SW480 (cell line): ENCODE results near the gene BMF.
"Not testable (repeated sequence)": the region's sequence is repeated elsewhere in the genome, so short reads cannot be mapped to it uniquely, and the experiment has no call there.

Source experiments
- DNase-seq: peaks from one replicate; pipeline ENCODE4 v3.0.0-alpha.2; 2016; ENCODE audit warnings: low spot score

Gene BMF

GRCh38 chr15:40108855-40109735 lies at the start of gene BMF:
TSS of gene BMF (minus strand) at chr15:40108879. CDS start at chr15:40106086, 2,793 bp downstream.
- DNase-seq: peak; percentile 93

GRCh38 chr15:40157778-40158447 lies 49.2 kb upstream of the BMF start:
- no peak for DNase-seq

GRCh38 chr15:40155270-40155910 lies 46.7 kb upstream of the BMF start:
- DNase-seq: no peak

- not testable (repeated sequence) for DNase-seq
Observed at GRCh38 chr15:40154821-40155220, 46.1 kb upstream of the BMF start.

- no peak for DNase-seq
Observed at GRCh38 chr15:40151991-40152390, 43.3 kb upstream of the BMF start.

GRCh38 chr15:40151499-40151898 lies 42.8 kb upstream of the BMF start:
- DNase-seq: no peak

GRCh38 chr15:40150163-40150925 lies 41.7 kb upstream of the BMF start:
- DNase-seq: peak; percentile 82

- DNase-seq: no peak
Observed at GRCh38 chr15:40149339-40149738, 40.7 kb upstream of the BMF start.

- DNase-seq: peak; percentile 37
Observed at GRCh38 chr15:40146037-40146436, 37.4 kb upstream of the BMF start.

- DNase-seq: no peak
Observed at GRCh38 chr15:40142428-40142827, 33.7 kb upstream of the BMF start.

GRCh38 chr15:40138201-40138570 lies 29.5 kb upstream of the BMF start:
- not testable (repeated sequence) for DNase-seq

GRCh38 chr15:40137303-40138200 lies 28.9 kb upstream of the BMF start:
- DNase-seq: no peak

- DNase-seq: no peak
Observed at GRCh38 chr15:40136470-40137302, 28.0 kb upstream of the BMF start.

GRCh38 chr15:40135846-40136450 lies 27.3 kb upstream of the BMF start:
- DNase-seq: not testable (repeated sequence)

GRCh38 chr15:40134885-40135284 lies 26.2 kb upstream of the BMF start:
- no peak for DNase-seq

- no peak for DNase-seq
Observed at GRCh38 chr15:40133544-40133943, 24.9 kb upstream of the BMF start.

GRCh38 chr15:40130799-40131502 lies 22.3 kb upstream of the BMF start:
- DNase-seq: no peak

- DNase-seq: no peak
Observed at GRCh38 chr15:40130118-40130517, 21.4 kb upstream of the BMF start.
